ENCODE results near the gene PDLIM7. TPM values are rescaled to one million over a fixed set of nuclear protein-coding genes. Genes with fewer than 3 reads are reported as not detected.
A peak's percentile ranks its signal among the peaks of the same experiment; 100 is the strongest.

PDLIM7 gene
- total and polyA plus RNA-seq, 10 of the 15 experiments (the other 5 are each of a cell fraction or from before 2014, with no cell fraction given): 0.82 to 36.6 (median 19.3) TPM

DNA sequence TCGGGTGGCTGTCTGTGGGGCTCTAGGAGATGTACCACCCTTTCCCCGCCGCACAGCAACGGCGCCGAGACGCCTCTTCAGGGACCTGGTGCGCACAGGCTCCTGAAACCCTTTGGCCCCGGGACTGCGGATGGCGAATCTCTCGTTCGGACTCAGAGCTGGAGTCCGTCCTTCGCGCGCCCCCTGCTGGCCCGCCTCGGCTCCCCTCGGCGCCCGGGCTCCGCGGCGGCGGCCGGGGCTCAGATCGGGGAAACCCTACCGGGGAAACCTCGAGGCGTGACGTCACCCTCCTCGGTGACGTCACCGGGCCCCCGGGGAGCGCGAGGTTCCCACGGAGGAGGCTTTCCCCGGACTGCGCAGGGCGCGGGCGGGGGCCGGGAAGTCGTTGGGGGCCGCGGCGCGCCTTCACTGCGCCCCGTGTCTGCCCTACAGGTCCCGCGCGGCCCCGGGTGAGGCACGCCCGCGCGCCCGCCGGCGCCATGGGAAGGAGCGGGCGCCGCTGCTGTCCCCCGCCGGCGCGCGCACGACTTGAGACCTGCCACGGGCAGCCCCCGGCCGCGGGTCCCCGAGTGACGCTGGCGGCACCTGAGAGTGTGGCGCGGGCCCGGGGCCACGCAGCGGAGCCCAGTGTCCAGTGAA, 42.9 kb downstream of the PDLIM7 start (continued):
- TF ChIP-seq NKRF (conservative IDR thresholded peaks at IDR 0.05) (no peak; the same call in none of the 2 replicates), RB1 (IDR thresholded peaks at IDR 0.05; ENCODE audit: borderline replicate concordance) (peak; percentile 82; the same call in 1 of the 2 replicates), ZBTB33 (IDR thresholded peaks at IDR 0.05) (no peak), NR2C1 (IDR thresholded peaks at IDR 0.05) (peak; percentile 56), CREM (IDR thresholded peaks at IDR 0.05; ENCODE audit: low read depth) (peak; percentile 97), KDM1A (IDR thresholded peaks at IDR 0.05; ENCODE audit: borderline replicate concordance) (no peak), BACH1 (IDR thresholded peaks at IDR 0.05; ENCODE audit: borderline replicate concordance) (peak; percentile 86), SUPT20H (IDR thresholded peaks at IDR 0.05; ENCODE audit: borderline replicate concordance, control insufficient read depth, low read depth, low read length) (no peak), USF2 (IDR thresholded peaks at IDR 0.05; ENCODE audit: borderline replicate concordance, low read depth, low read length) (no peak), RAD51 (IDR thresholded peaks at IDR 0.05) (no peak), YY1 (IDR thresholded peaks at IDR 0.05; ENCODE audit: low read depth, low read length) (peak; percentile 77), MEF2B (IDR thresholded peaks at IDR 0.05; ENCODE audit: partially characterized antibody, poor library complexity, severe bottlenecking) (peak; percentile 95), MTA3 (IDR thresholded peaks at IDR 0.05; ENCODE audit: borderline replicate concordance, low read length) (no peak), ATF2 (IDR thresholded peaks at IDR 0.05; ENCODE audit: low read length) (no peak), EP300 (IDR thresholded peaks at IDR 0.05; ENCODE audit: borderline replicate concordance in 1 of 2, control insufficient read depth in 1 of 2, low read depth in 2 of 2, low read length in 2 of 2) (peak; percentile 39 to 70; a peak in 3 of 4 replicates)
- TF ChIP-seq, protein P1, sequence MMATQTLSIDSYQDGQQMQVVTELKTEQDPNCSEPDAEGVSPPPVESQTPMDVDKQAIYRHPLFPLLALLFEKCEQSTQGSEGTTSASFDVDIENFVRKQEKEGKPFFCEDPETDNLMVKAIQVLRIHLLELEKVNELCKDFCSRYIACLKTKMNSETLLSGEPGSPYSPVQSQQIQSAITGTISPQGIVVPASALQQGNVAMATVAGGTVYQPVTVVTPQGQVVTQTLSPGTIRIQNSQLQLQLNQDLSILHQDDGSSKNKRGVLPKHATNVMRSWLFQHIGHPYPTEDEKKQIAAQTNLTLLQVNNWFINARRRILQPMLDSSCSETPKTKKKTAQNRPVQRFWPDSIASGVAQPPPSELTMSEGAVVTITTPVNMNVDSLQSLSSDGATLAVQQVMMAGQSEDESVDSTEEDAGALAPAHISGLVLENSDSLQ (IDR thresholded peaks at IDR 0.05): no peak

Measured in GM12878 (cell line).